ENCODE results near the gene NDUFC2.

DNA sequence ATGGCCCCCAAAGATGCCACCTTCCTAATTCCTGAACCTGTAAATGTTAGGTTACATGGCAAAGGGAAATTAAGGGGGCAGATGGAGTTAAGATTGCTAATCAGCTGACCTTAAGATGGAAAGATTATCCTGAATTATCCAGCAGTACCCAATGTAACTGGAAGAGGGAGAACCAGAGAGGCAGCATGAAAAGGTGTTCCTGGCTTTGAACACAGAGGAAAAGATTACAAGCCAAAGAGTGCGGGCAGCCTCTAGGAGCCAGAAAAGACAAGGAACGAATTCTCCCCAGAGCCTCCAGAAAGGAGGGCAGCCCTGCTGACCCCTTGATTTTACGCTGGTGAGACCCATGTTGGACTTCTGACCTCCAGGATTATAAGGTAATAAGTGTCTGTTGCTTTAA, 31.1 kb downstream of the NDUFC2 start:
- TF ChIP-seq, protein P1, sequence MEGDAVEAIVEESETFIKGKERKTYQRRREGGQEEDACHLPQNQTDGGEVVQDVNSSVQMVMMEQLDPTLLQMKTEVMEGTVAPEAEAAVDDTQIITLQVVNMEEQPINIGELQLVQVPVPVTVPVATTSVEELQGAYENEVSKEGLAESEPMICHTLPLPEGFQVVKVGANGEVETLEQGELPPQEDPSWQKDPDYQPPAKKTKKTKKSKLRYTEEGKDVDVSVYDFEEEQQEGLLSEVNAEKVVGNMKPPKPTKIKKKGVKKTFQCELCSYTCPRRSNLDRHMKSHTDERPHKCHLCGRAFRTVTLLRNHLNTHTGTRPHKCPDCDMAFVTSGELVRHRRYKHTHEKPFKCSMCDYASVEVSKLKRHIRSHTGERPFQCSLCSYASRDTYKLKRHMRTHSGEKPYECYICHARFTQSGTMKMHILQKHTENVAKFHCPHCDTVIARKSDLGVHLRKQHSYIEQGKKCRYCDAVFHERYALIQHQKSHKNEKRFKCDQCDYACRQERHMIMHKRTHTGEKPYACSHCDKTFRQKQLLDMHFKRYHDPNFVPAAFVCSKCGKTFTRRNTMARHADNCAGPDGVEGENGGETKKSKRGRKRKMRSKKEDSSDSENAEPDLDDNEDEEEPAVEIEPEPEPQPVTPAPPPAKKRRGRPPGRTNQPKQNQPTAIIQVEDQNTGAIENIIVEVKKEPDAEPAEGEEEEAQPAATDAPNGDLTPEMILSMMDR (IDR thresholded peaks at IDR 0.05), result no peak
- TF ChIP-seq POLR2AphosphoS5 (IDR thresholded peaks at IDR 0.05), result no peak

Measured in upper lobe of left lung (tissue), 4 donors.